K562 (cell line): ENCODE measurements around the gene USB1.
A peak's percentile ranks its signal among the peaks of the same experiment; 100 is the strongest.

Experiments
- CTCF ChIP-seq, 3 experiments: IDR thresholded peaks in 2 of 3; conservative IDR thresholded peaks in 1 of 3; 2 replicates each; pipeline ENCODE4 v1.5.1; 2011 to 2012; ENCODE audit warnings: low read length in 3 of 3, mild to moderate bottlenecking in 3 of 3, control low read depth in 2 of 3, improper control_type of control experiment in 1 of 3, inconsistent platforms in 1 of 3, low read depth in 1 of 3, mixed read lengths in 1 of 3, moderate library complexity in 1 of 3; ENCODE audit not compliant: insufficient read depth in 2 of 3
- CXXC5 ChIP-seq: fragments of 250-450 bp; sonication (Bioruptor Pico); IDR thresholded peaks from 2 replicates; pipeline ENCODE4 v1.8.0; 2022; ENCODE audit warnings: inconsistent platforms, mild to moderate bottlenecking, moderate library complexity
- ETS1 ChIP-seq: conservative IDR thresholded peaks from 2 replicates; pipeline ENCODE4 v1.6.1; 2011; ENCODE audit warnings: low read depth, mild to moderate bottlenecking, low read length; ENCODE audit not compliant: control insufficient read depth
- FOXK1 ChIP-seq: sonication (generic); formaldehyde crosslinking; IDR thresholded peaks from 2 replicates; pipeline ENCODE4 v1.8.0; 2022; ENCODE audit warnings: missing genetic modification reagents, mild to moderate bottlenecking, borderline replicate concordance
- KAT8 ChIP-seq: fragments of 450-650 bp; IDR thresholded peaks from 2 replicates; pipeline ENCODE4 v1.6.1; 2016; ENCODE audit warnings: low read depth, mild to moderate bottlenecking
- NELFE ChIP-seq: IDR thresholded peaks from 2 replicates; pipeline ENCODE4 v1.6.1; 2011; ENCODE audit warnings: mild to moderate bottlenecking; ENCODE audit not compliant: insufficient read depth, insufficient read length
- PYGO2 ChIP-seq: fragments of 450-650 bp; IDR thresholded peaks from 2 replicates; pipeline ENCODE4 v1.6.1; 2016; ENCODE audit warnings: mild to moderate bottlenecking, missing genetic modification characterization, moderate library complexity, missing compliant biosample characterization
- ZFP1 ChIP-seq: fragments of 450-650 bp; formaldehyde crosslinking; IDR thresholded peaks from 2 replicates; pipeline ENCODE4 v1.4.0; 2020; ENCODE audit warnings: mild to moderate bottlenecking, mixed read lengths
- ZSCAN29 ChIP-seq: fragments of 450-650 bp; IDR thresholded peaks from 2 replicates; pipeline ENCODE4 v1.6.1; 2017

- TF ChIP-seq PYGO2 (no peak), ZSCAN29 (no peak), CXXC5 (CRISPR knock-in tag) (no peak), CTCF (IDR thresholded peaks at IDR 0.05 in 2 of 3, conservative IDR thresholded peaks at IDR 0.05 in 1 of 3; ENCODE audit: insufficient read depth in 2 of 3, low read depth in 1 of 3, low read length in 3 of 3) (peak; percentile 41 to 54 (median 44); a peak in 5 of 6 replicates), NELFE (no peak), ZFP1 (CRISPR knock-in tag) (no peak), FOXK1 (no peak), KAT8 (no peak), ETS1 (no peak)
Measured at GRCh38 chr16:58018803-58019202, 17.6 kb downstream of the USB1 start.
